GM20431 (cell line): ENCODE data around the gene XRCC4.
"Not testable (repeated sequence)": the region's sequence is repeated elsewhere in the genome, so short reads cannot be mapped to it uniquely, and the experiment has no call there.

ENCODE experiments used
- in situ Hi-C: fragments of 300-500 bp; cut with MseI, MboI; formaldehyde crosslinking; loops from one replicate; pipeline ENCODE4 v1.15.0; 2020; ENCODE audit warnings: low sequenced_read_pairs; ENCODE audit not compliant: unreplicated experiment

Gene XRCC4

GRCh38 chr5:83076742-83077661 is at the start of gene XRCC4, which contains the start of gene TMEM167A:
Gene XRCC4, plus strand, starts transcription at chr5:83077547. Its CDS starts 27,373 bp downstream, at chr5:83104920.
Gene TMEM167A, minus strand, starts transcription at chr5:83077394. Its CDS starts 71 bp downstream, at chr5:83077323.
- in situ Hi-C loops = no loop called here

- in situ Hi-C loops = no loop called here
Observed at GRCh38 chr5:83029912-83030311, 47.4 kb upstream of the XRCC4 start.

GRCh38 chr5:83031381-83031780 is 46.0 kb upstream of the XRCC4 start:
- in situ Hi-C loops = no loop called here

GRCh38 chr5:83034036-83034435 is 43.3 kb upstream of the XRCC4 start:
- in situ Hi-C loops = no loop called here

- in situ Hi-C loops = no loop called here
Observed at GRCh38 chr5:83034528-83035207, 42.7 kb upstream of the XRCC4 start.

- in situ Hi-C loops = no loop called here
Observed at GRCh38 chr5:83035373-83036100, 41.8 kb upstream of the XRCC4 start.

- in situ Hi-C loops = no loop called here
Observed at GRCh38 chr5:83036991-83037575, 40.3 kb upstream of the XRCC4 start.

- in situ Hi-C loops = no loop called here
Observed at GRCh38 chr5:83038924-83039323, 38.4 kb upstream of the XRCC4 start.

- in situ Hi-C loops = no loop called here
Observed at GRCh38 chr5:83042507-83042906, 34.8 kb upstream of the XRCC4 start.

- in situ Hi-C loops = no loop called here
Observed at GRCh38 chr5:83044926-83045325, 32.4 kb upstream of the XRCC4 start.

- in situ Hi-C loops = no loop called here
Observed at GRCh38 chr5:83048277-83048676, 29.1 kb upstream of the XRCC4 start.

- in situ Hi-C loops = no loop called here
Observed at GRCh38 chr5:83048811-83049210, 28.5 kb upstream of the XRCC4 start.

- in situ Hi-C loops = no loop called here
Observed at GRCh38 chr5:83049370-83049885, 27.9 kb upstream of the XRCC4 start.

- in situ Hi-C loops = no loop called here
Observed at GRCh38 chr5:83050723-83051340, 26.5 kb upstream of the XRCC4 start.

GRCh38 chr5:83055166-83055565 is 22.2 kb upstream of the XRCC4 start:
- in situ Hi-C loops = no loop called here

- in situ Hi-C loops = no loop called here
Observed at GRCh38 chr5:83058726-83059125, 18.6 kb upstream of the XRCC4 start.

GRCh38 chr5:83059341-83059740 is 18.0 kb upstream of the XRCC4 start:
- in situ Hi-C loops = no loop called here

GRCh38 chr5:83066548-83067110 is 10.7 kb upstream of the XRCC4 start:
- in situ Hi-C loops = no loop called here

- in situ Hi-C loops = not testable (repeated sequence)
Observed at GRCh38 chr5:83067377-83067776, 10.0 kb upstream of the XRCC4 start.
